Skeletal muscle tissue (tissue), 4 donors: ENCODE measurements around the gene TMEM108. TPM values are rescaled to one million over a fixed set of nuclear protein-coding genes. Genes with fewer than 3 reads are reported as not detected.

Experiments used
- H3K27ac ChIP-seq: one replicate; pipeline ENCODE4 v1.7.0; 2013; ENCODE audit warnings: mild to moderate bottlenecking, low read depth, low read length, inconsistent platforms
- H3K27me3 ChIP-seq, 3 donors: one replicate each; pipeline ENCODE4 v1.7.0; 2013; ENCODE audit warnings: low read length in 3 of 3; ENCODE audit not compliant: control insufficient read depth in 3 of 3, insufficient read depth in 3 of 3
- H3K36me3 ChIP-seq, 3 donors: one replicate each; pipeline ENCODE4 v1.7.0; 2013; ENCODE audit warnings: low read length in 3 of 3; ENCODE audit not compliant: control insufficient read depth in 3 of 3, insufficient read depth in 3 of 3
- H3K4me1 ChIP-seq, 3 donors: one replicate each; pipeline ENCODE4 v1.7.0; 2013; ENCODE audit warnings: low read length in 3 of 3, mild to moderate bottlenecking in 3 of 3; ENCODE audit not compliant: control insufficient read depth in 3 of 3, insufficient read depth in 3 of 3
- H3K4me3 ChIP-seq, 3 donors: one replicate each; pipeline ENCODE4 v1.7.0; 2013; ENCODE audit warnings: low read length in 3 of 3
- H3K9ac ChIP-seq, 3 donors: one replicate each; pipeline ENCODE4 v1.7.0; 2013; ENCODE audit warnings: low read length in 3 of 3, mild to moderate bottlenecking in 3 of 3, moderate library complexity in 2 of 3, low read depth in 1 of 3
- H3K9me3 ChIP-seq, 3 donors: one replicate each; pipeline ENCODE4 v1.7.0; 2013; ENCODE audit warnings: low read length in 3 of 3; ENCODE audit not compliant: control insufficient read depth in 3 of 3
- total RNA-seq: library from RNA; depleted of rRNA; stranded (reverse); fragments of >200 nt; gene quantifications from one replicate; pipeline ENCODE4 v1.2.3, GENCODE V29; 2014
- donor health status: Osteomylitis.

The TMEM108 gene
- total RNA-seq, 1 donor from 2014 or later = 7.3 TPM

DNA sequence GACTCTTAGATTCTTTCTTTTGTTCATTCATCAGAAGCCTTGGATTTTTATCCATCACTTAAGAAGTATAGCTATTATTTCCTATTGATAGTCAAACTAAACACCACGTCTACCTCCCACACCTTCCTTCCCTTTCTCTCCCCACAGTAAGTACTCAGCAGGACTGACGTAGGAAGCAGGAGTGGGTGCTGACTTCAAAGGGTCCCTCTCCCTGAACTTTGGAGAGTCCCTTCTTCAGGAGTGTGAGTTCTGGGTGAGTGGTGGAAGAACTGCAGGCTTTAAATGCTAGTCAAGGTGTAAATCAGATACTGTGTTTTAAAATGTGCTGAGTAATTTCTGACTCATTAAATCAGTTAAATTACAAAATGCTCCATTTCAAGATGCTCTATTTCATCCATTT is 235.2 kb downstream of the TMEM108 start:
- Histone ChIP-seq H3K27me3 (no peaks in the 10 kb centered on the region), H3K27ac (no peak overlapping the region), H3K9me3 (no peaks in the 10 kb centered on the region), H3K4me3 (no peak overlapping the region), H3K4me1 (peaks cover 0 to 6% (median 0%) of the 10 kb centered on the region in 3 donors), H3K9ac (no peak overlapping the region), H3K36me3 (no peaks in the 10 kb centered on the region)

DNA sequence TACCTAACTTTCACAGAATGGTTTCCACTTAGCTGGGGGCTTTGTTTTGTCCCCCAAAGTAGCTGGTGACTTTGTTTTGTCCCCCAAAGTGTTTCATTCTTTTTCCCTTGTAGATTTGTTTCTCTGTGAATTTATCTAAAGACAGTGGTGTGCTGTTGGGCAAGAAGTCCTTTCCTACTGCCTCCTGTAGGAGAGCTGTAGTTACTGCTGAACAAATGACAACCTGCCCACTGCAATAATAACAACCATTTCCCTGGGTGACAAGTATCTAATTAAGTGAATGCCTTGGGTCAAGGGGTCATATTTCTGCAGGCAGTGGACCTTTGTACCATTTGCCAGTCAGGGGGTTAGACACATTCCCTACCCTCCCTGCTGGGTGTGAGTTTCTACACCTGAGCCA is 236.3 kb downstream of the TMEM108 start:
- Histone ChIP-seq H3K4me3 (no peak overlapping the region), H3K4me1 (peaks cover 0 to 3% (median 3%) of the 10 kb centered on the region in 3 donors), H3K9me3 (no peaks in the 10 kb centered on the region), H3K9ac (no peak overlapping the region), H3K27me3 (no peaks in the 10 kb centered on the region), H3K36me3 (no peaks in the 10 kb centered on the region), H3K27ac (no peak overlapping the region)

DNA sequence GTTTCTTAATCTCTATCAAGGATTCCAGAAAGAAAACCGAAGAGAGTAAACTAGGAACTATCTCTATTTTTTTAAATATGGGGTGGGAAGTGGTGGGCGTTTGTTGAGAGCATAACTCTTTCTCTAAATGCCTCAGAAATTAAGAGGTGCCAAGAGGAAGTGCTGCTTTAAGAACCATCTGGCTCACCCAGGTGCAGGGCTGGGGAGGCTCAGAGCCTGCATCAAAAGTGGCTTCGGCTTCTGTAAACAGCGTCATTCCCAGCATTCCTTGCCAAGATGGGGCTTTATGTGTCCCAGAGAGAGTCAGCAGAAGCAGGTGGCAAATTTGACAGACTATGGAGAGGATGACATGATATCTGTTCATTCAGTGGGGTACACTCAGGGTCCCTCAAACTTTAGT is 238.4 kb downstream of the TMEM108 start:
- Histone ChIP-seq H3K4me3 (no peak overlapping the region), H3K4me1 (peaks cover 0 to 5% (median 4%) of the 10 kb centered on the region in 3 donors), H3K9ac (no peak overlapping the region), H3K36me3 (no peaks in the 10 kb centered on the region), H3K9me3 (no peaks in the 10 kb centered on the region), H3K27ac (no peak overlapping the region), H3K27me3 (no peaks in the 10 kb centered on the region)

DNA sequence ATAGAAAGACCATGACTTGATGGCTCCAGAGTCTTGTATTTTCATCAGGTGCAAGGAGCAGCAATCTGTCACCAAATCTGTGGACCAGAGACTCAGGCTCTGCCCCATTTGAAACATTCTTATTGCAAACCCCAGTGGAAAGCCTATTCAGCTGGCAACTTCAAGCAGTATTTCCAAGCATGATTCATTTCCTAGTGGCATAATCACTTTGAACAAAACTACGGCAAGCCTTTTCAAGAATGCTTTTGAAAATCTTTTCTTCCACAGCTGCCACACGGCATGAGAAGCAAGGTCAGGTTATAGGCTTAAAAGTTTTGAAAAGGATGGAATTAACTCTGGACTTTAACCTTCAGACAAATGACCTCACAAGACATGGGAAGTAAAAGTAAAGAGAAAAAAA is 239.6 kb downstream of the TMEM108 start:
- Histone ChIP-seq H3K36me3 (no peaks in the 10 kb centered on the region), H3K4me3 (no peak overlapping the region), H3K27me3 (no peaks in the 10 kb centered on the region), H3K27ac (no peak overlapping the region), H3K9me3 (no peaks in the 10 kb centered on the region), H3K4me1 (peaks cover 0 to 5% (median 4%) of the 10 kb centered on the region in 3 donors), H3K9ac (no peak overlapping the region)

DNA sequence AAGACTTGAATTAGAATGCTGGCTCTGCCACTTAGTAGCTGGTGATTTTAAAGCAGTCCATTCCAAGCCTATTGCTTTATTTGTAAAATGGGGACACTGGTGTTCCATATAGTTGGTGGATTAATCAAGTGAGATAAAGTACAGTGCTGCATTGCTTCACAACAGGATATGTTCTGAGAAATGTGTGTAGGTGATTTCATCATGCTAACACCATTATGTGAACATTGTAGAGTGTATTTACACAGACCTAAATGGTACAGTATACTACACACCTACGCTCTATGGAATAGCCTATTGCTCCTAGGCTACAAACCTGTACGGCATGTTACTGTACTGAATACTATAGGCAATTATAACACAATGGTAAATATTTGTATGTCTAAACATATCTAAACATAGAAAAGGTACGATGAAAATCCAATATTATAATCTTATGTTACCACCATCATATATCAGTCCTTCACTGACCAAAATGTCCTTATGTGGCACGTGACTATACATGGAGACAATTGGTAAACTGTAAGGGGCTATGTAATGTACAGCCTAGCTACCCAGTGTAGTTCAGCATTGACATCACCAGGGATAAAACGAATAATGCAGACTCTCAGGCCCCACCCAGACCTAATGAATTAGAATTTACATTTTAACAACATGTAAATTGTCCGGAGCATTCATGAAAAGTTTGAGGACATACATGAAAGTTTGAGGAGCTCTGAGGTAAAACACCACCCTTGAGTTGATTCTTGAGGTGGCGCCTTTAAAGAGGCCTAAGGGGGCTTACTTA is 240.3 kb downstream of the TMEM108 start:
- H3K4me1 ChIP-seq = peaks cover 0 to 5% (median 4%) of the 10 kb centered on the region in 3 donors
- H3K9me3 ChIP-seq = no peaks in the 10 kb centered on the region
- H3K36me3 ChIP-seq = no peaks in the 10 kb centered on the region
- H3K9ac ChIP-seq = no peak overlapping the region
- H3K4me3 ChIP-seq = no peak overlapping the region
- H3K27me3 ChIP-seq = no peaks in the 10 kb centered on the region
- no peak overlapping the region for H3K27ac ChIP-seq

DNA sequence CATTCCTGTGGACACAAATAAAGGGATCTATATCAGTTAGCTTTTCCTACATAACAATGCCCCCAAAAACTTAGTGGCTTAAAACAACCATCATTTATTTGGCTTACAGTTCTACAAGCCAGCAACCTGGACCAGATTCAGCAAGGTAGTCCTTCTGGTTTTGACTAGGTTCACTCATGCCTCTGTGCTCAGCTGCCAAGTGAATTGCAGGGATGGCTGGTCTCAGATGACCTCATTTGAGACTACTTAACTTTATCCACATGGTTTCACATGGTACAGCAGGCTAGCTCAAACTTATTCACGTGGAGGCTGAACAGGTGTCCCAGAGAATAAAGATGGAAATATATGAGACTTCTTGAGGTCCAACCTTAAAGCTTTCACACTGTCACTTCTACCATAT is 242.4 kb downstream of the TMEM108 start:
- Histone ChIP-seq H3K36me3 (no peaks in the 10 kb centered on the region), H3K4me3 (no peak overlapping the region), H3K27ac (no peak overlapping the region), H3K9ac (no peak overlapping the region), H3K4me1 (peaks cover 0 to 5% (median 4%) of the 10 kb centered on the region in 3 donors), H3K9me3 (no peaks in the 10 kb centered on the region), H3K27me3 (no peaks in the 10 kb centered on the region)

DNA sequence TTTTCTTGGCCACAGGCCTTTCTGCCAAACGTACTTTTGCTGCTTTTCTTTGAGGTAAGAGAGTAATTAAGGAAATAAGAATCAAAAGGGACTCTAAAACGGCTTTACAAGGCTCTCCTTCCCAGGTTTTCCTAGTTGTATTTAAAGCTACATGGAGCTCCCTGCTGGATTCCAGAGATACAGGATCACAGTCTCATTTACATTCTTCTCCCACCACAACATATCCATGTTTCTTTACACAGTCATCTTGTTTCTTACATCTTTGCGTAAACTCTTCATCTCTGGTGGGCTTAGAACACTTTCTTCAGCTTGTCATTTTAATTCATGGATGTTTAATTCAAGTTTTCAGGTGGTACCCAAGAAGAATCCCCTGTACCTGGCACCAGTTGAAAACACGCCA is 244.0 kb downstream of the TMEM108 start:
- no peaks in the 10 kb centered on the region for H3K9me3 ChIP-seq
- H3K36me3 ChIP-seq = no peaks in the 10 kb centered on the region
- H3K27ac ChIP-seq = no peak overlapping the region

DNA sequence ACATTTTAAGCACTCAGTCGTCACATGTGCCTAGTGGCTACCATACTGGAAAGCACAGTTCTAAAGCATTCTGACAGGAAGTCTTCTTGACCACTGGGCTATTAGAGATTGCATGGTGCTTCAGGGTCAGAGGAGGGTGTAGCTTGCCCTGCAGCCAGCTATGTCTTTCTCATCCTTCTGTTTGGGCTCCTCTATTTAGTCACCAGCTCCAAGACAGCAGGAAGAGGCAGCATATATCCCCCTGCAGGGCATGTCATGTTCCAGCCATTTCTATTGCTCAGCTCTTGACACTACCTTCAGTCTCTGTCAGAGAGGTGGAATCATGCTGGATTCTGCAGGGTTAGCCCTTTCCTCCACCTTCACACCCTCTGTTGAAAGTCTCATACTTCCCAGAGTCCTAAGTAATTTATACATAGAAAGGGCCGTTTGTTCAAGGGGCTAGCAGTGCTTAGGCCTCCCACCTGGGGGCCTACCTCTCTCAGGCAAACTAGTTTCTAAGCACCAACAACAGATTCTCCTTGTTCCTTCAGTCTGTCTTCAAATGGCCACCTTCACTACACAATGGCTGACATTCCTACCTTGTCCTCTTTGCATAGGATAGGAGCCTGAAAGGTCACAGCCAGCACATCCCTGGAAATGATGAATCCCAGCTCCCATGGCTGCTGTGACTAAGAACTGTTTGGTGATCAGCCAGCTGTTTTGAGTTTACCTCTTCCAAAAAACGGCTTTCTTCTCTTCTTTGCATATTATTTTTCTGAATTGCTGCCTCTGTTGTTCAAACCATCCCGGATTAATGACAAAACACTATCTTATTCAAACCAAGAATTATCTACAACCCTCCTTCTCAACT is 246.0 kb downstream of the TMEM108 start:
- Histone ChIP-seq H3K4me3 (no peak overlapping the region), H3K36me3 (no peaks in the 10 kb centered on the region), H3K27ac (no peak overlapping the region), H3K9ac (no peak overlapping the region), H3K9me3 (no peaks in the 10 kb centered on the region), H3K27me3 (no peaks in the 10 kb centered on the region), H3K4me1 (peaks cover 0 to 4% (median 2%) of the 10 kb centered on the region in 3 donors)

More for the DNA sequence above, 244.0 kb downstream of the TMEM108 start:
- Histone ChIP-seq H3K4me3 (no peak overlapping the region), H3K27me3 (no peaks in the 10 kb centered on the region), H3K9ac (no peak overlapping the region), H3K4me1 (peaks cover 0 to 4% (median 2%) of the 10 kb centered on the region in 3 donors)

DNA sequence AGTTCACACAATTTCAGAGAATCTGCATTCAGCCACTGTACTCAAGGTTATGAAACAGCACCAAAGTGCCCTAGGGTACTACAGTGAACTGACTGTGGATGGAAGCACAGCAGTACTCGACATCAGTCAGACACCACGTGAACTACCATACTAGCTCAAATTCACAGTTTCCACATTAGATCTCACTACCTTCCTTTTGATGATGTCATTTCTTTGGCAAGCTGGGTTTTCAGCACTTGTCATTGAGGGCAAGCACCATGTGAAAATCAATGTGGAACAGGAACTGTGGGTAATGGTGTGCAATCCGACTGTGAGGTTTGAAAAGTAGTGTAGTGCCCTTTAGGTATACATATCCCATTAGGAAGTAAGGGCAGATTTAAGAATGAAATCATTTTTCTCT is 251.1 kb downstream of the TMEM108 start:
- no peak overlapping the region for H3K27ac ChIP-seq
- H3K9ac ChIP-seq = no peak overlapping the region
- no peaks in the 10 kb centered on the region for H3K36me3 ChIP-seq
- H3K4me3 ChIP-seq = no peak overlapping the region
- no peaks in the 10 kb centered on the region for H3K4me1 ChIP-seq
- no peaks in the 10 kb centered on the region for H3K27me3 ChIP-seq
- H3K9me3 ChIP-seq = no peaks in the 10 kb centered on the region

DNA sequence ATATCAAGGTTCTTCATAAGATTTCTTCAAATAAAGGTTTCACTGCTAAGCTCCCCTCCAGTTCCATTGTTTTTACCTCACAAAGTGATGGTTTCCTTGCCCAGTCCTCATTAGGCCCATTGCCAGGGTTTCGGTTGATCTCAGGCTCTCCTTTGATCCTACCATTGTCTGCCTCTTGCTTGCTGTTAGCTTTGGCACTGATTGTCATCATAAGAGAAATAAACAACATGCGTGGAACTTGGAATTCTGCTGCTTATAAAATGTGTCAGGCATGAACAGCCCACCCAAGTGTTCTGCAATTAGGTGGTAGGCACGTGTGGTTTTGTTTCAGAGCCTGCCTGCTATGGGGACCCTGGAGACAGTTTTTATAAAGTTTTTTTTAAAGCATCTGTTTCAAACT is 254.1 kb downstream of the TMEM108 start:
- no peaks in the 10 kb centered on the region for H3K9me3 ChIP-seq
- H3K27me3 ChIP-seq = no peaks in the 10 kb centered on the region
- peaks cover 3 to 5% (median 5%) of the 10 kb centered on the region in 3 donors for H3K4me1 ChIP-seq
- no peaks in the 10 kb centered on the region for H3K36me3 ChIP-seq
- H3K27ac ChIP-seq = no peak overlapping the region
- H3K9ac ChIP-seq = no peak overlapping the region
- no peak overlapping the region for H3K4me3 ChIP-seq
